PC-9 (cell line): ENCODE data around the gene HS6ST1. TPM values are rescaled to one million over a fixed set of nuclear protein-coding genes. Genes with fewer than 3 reads are reported as not detected.
"Not testable (repeated sequence)": the region's sequence is repeated elsewhere in the genome, so short reads cannot be mapped to it uniquely, and the experiment has no call there.

Experiments used
- BruUV-seq: library from RNA; stranded (reverse); fragments of 400-500 nt; replicated peaks from 2 replicates; lab custom pipeline; 2021; lab: Mats Ljungman, UMichigan
- CTCF ChIA-PET: fragments of 300-600 bp; sonication (Branson Sonifier 250); formaldehyde crosslinking; loops from one replicate; lab custom pipeline; 2022; ENCODE audit warnings: antibody characterized with exemption; lab: Charles Lee
- POLR2A ChIA-PET: fragments of 300-600 bp; sonication (Branson Sonifier 250); formaldehyde crosslinking; loops from one replicate; lab custom pipeline; 2022; ENCODE audit warnings: antibody characterized with exemption; ENCODE audit not compliant: unreplicated experiment; lab: Charles Lee
- DNase-seq, 2 experiments: peaks; one replicate each; pipeline versions ENCODE4 v3.0.0 to v3.0.0-alpha.2; 2015 to 2022; ENCODE audit warnings: mixed read lengths in 1 of 2
- H2AFZ ChIP-seq: fragments of 200-600 bp; sonication (generic); 2 replicates; pipeline ENCODE4 v1.8.1; 2017; ENCODE audit warnings: antibody characterized with exemption
- H3F3A ChIP-seq: fragments of 200-600 bp; sonication (generic); 2 replicates; pipeline ENCODE4 v1.8.1; 2017; ENCODE audit warnings: antibody characterized with exemption, mild to moderate bottlenecking, low read depth; ENCODE audit not compliant: insufficient read depth
- H3K27ac ChIP-seq: fragments of 200-600 bp; sonication (generic); 2 replicates; pipeline ENCODE4 v1.6.1; 2016; ENCODE audit warnings: mixed run types
- H3K27me3 ChIP-seq: fragments of 200-600 bp; sonication (generic); 2 replicates; pipeline ENCODE4 v1.6.1; 2016; ENCODE audit warnings: low read depth, mixed run types; ENCODE audit not compliant: insufficient read depth
- H3K36me3 ChIP-seq: fragments of 200-600 bp; sonication (generic); 2 replicates; pipeline ENCODE4 v1.6.1; 2016; ENCODE audit warnings: low read depth, mixed run types
- H3K4me1 ChIP-seq: fragments of 200-600 bp; sonication (generic); replicated peaks from 2 replicates; pipeline ENCODE4 v1.6.1; 2016; ENCODE audit warnings: mixed run types; ENCODE audit not compliant: insufficient read depth
- H3K4me2 ChIP-seq: fragments of 200-600 bp; sonication (generic); 2 replicates; pipeline ENCODE4 v1.6.1; 2017; ENCODE audit warnings: mixed run types
- H3K4me3 ChIP-seq: fragments of 200-600 bp; sonication (generic); 2 replicates; pipeline ENCODE4 v1.6.1; 2016; ENCODE audit warnings: mixed run types
- H3K79me2 ChIP-seq: fragments of 200-600 bp; sonication (generic); 2 replicates; pipeline ENCODE4 v1.6.1; 2017; ENCODE audit warnings: low read depth, mixed run types
- H3K9me2 ChIP-seq: fragments of 200-600 bp; sonication (generic); 2 replicates; pipeline ENCODE4 v1.8.1; 2017; ENCODE audit warnings: mild to moderate bottlenecking; ENCODE audit not compliant: insufficient read depth
- H3K9me3 ChIP-seq: fragments of 200-600 bp; sonication (generic); 2 replicates; pipeline ENCODE4 v1.8.1; 2016; ENCODE audit warnings: low read depth; ENCODE audit not compliant: insufficient read depth
- H4K20me1 ChIP-seq: fragments of 200-600 bp; sonication (generic); 2 replicates; pipeline ENCODE4 v1.8.1; 2017; ENCODE audit not compliant: insufficient read depth
- EZH2 ChIP-seq: fragments of 200-600 bp; sonication (generic); IDR thresholded peaks from 2 replicates; pipeline ENCODE4 v1.8.0; 2017; ENCODE audit warnings: antibody characterized with exemption, low read depth
- intact Hi-C: fragments of 100-400 bp; cut with micrococcal nuclease; formaldehyde crosslinking; loops from one replicate; pipeline ENCODE4 v1.10.0; 2022; ENCODE audit not compliant: unreplicated experiment
- total RNA-seq: library from RNA; stranded (reverse); gene quantifications from 2 replicates; pipeline ENCODE4 v1.2.3, GENCODE V29; 2021
- TF ChIP-seq, protein P1 (sequence below): fragments of 200-600 bp; sonication (generic); conservative IDR thresholded peaks from 2 replicates; pipeline ENCODE4 v1.6.1; 2017; ENCODE audit warnings: mixed run types, antibody characterized with exemption, mild to moderate bottlenecking, moderate library complexity

Gene HS6ST1
- total RNA-seq, 1 experiment from 2014 or later, result 20.2 TPM

DNA sequence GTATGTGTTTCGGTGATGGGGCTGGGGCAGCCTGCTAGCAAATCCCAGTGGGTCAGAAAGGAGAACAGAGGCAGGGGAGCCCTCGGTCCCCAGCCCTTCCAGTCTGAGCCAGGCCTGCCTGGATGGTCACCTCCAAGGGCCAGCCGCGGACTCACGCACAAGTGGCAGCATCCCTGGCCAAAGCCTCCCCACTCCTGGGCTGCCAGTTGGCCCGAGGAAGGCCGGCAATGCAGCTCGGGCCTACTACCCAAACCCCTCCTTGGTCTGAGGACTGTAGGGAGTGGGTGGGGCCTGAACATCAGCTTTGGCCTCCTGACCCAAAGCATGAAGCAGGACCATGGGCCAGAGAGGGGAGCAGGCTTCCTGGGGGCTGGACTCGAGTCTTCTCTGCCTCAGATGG lies 51.5 kb downstream of the HS6ST1 start:
- H3K27ac ChIP-seq, H3K36me3 ChIP-seq, H3K4me1 ChIP-seq, H3K79me2 ChIP-seq, H3K9me2 ChIP-seq, H3K4me2 ChIP-seq, H3K4me3 ChIP-seq, BruUV-seq, H3K27me3 ChIP-seq, H2AFZ ChIP-seq, POLR2A ChIA-PET, intact Hi-C loops, CTCF ChIA-PET, H3K9me3 ChIP-seq, H3F3A ChIP-seq, DNase-seq: not testable (repeated sequence)
- peaks cover 14% of the 10 kb centered on the region for H4K20me1 ChIP-seq

DNA sequence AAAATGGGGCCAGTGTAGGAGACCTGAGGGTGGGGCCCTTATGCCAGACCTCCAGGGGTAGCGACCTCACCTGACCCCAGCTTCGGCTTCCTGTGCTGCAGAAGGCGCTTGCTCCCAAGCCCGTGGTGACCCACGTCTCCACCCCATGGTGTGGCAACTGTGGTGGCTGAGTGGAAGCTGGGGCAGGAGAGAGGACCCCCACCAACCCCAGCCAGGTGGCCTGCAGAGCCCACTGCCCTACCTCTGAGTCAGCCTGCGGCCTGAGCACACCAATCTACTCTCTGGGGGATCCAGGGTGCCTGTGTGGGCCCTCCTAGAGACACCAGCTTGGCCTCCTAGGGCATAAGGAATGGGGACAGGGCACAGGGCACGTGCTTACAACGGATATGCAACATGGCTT lies 52.2 kb downstream of the HS6ST1 start:
- H3K79me2 ChIP-seq, H3K9me3 ChIP-seq, H4K20me1 ChIP-seq, DNase-seq, H3K27ac ChIP-seq, H3K9me2 ChIP-seq, H3K27me3 ChIP-seq, CTCF ChIA-PET, H3K4me2 ChIP-seq, H3K4me1 ChIP-seq, H2AFZ ChIP-seq, H3F3A ChIP-seq, H3K4me3 ChIP-seq, intact Hi-C loops, BruUV-seq, H3K36me3 ChIP-seq, POLR2A ChIA-PET: not testable (repeated sequence)

DNA sequence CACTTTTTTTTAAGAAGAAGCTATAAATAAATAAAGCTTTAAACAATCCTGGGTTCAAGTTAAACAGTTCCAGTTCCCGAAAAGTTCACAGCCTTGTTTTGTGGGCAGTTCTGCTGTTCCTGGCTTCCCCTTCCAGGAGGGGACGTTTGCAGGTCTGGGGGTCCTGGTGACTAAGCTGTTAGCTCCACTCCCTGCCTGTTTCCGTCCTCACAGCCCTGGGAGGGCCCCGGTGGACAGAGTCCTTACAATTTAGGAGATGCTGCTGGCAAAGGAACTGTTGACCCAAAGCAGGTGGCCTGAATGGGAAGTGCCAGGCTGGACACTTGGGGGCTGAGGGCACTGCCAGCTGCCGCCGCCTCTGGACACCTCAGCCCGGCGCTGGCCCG lies 53.1 kb downstream of the HS6ST1 start:
- H3K79me2 ChIP-seq, H3K9me3 ChIP-seq, H3K27ac ChIP-seq, H3K4me2 ChIP-seq, H4K20me1 ChIP-seq, H3K9me2 ChIP-seq, H3K27me3 ChIP-seq, H3F3A ChIP-seq, BruUV-seq, H2AFZ ChIP-seq, DNase-seq, H3K4me1 ChIP-seq, CTCF ChIA-PET, H3K4me3 ChIP-seq, POLR2A ChIA-PET, H3K36me3 ChIP-seq, intact Hi-C loops: not testable (repeated sequence)

DNA sequence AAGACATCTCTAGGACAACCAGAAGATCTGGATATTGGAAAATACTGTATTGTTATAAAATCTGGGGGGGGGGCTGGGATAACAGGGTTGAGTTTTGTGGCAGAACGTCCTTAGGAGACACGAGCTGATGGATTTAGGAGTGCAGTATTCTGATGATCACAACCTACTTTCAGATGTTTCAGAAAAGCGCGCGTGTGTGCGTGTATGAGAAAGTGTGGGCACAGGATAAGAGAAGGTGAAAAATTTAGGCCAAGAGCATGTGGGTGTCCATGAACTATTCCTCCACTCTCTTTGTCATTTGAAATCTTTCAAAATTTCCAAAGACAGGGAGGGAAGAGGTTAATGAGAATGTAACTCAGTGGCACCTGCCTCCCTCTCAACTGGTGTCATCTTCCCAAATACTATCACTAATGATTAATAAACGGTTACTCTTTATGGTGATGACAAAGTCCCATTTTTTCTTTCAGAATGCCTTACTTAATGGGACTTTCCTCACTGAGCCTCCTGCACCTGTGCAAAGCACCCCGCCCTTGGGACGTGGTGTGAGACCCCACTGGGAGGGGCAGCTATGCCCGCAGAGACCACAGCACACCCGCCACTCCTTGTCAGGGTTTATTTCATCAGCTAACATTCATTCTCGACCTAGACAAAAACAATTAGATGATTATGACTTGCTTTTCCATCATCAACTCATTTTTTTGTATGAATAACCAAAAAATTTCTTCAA lies 53.6 kb downstream of the HS6ST1 start:
- Histone ChIP-seq H3F3A (no peaks in the 10 kb centered on the region), H4K20me1 (no peaks in the 10 kb centered on the region), H3K36me3 (no peaks in the 10 kb centered on the region), H2AFZ (no peak overlapping the region), H3K9me3 (no peaks in the 10 kb centered on the region), H3K4me1 (no peaks in the 10 kb centered on the region), H3K9me2 (no peaks in the 10 kb centered on the region), H3K4me2 (no peak overlapping the region), H3K27ac (no peak overlapping the region), H3K27me3 (no peaks in the 10 kb centered on the region), H3K79me2 (no peaks in the 10 kb centered on the region), H3K4me3 (no peak overlapping the region)
- POLR2A ChIA-PET, result no interaction called here
- no peak for DNase-seq
- no peak for TF ChIP-seq EZH2
- TF ChIP-seq, protein P1, sequence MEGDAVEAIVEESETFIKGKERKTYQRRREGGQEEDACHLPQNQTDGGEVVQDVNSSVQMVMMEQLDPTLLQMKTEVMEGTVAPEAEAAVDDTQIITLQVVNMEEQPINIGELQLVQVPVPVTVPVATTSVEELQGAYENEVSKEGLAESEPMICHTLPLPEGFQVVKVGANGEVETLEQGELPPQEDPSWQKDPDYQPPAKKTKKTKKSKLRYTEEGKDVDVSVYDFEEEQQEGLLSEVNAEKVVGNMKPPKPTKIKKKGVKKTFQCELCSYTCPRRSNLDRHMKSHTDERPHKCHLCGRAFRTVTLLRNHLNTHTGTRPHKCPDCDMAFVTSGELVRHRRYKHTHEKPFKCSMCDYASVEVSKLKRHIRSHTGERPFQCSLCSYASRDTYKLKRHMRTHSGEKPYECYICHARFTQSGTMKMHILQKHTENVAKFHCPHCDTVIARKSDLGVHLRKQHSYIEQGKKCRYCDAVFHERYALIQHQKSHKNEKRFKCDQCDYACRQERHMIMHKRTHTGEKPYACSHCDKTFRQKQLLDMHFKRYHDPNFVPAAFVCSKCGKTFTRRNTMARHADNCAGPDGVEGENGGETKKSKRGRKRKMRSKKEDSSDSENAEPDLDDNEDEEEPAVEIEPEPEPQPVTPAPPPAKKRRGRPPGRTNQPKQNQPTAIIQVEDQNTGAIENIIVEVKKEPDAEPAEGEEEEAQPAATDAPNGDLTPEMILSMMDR, result no peak
- no TSS peak for BruUV-seq
- CTCF ChIA-PET, result no interaction called here
- intact Hi-C loops, result no loop called here
